Neuronal stem cell (in vitro differentiated cells): ENCODE results near the gene LAMB3.

Source experiments
- DNase-seq: peaks from one replicate; pipeline ENCODE4 v3.0.0-alpha.2; 2013; ENCODE audit warnings: low spot score
- H2AFZ ChIP-seq: one replicate; pipeline ENCODE4 v1.6.1; 2013; ENCODE audit warnings: mild to moderate bottlenecking, low read length, inconsistent platforms
- H2AK5ac ChIP-seq: 2 replicates; pipeline ENCODE4 v1.6.1; 2013; ENCODE audit warnings: low read depth, mild to moderate bottlenecking, inconsistent platforms, low read length, moderate library complexity, mixed read lengths
- H2BK120ac ChIP-seq: 2 replicates; pipeline ENCODE4 v1.6.1; 2013; ENCODE audit warnings: low read depth, mild to moderate bottlenecking, inconsistent platforms, low read length, moderate library complexity, mixed read lengths
- H2BK12ac ChIP-seq: one replicate; pipeline ENCODE4 v1.6.1; 2013; ENCODE audit warnings: low read length, inconsistent platforms
- H2BK15ac ChIP-seq: 2 replicates; pipeline ENCODE4 v1.6.1; 2013; ENCODE audit warnings: mild to moderate bottlenecking, low read length, inconsistent platforms, mixed read lengths
- H2BK5ac ChIP-seq: one replicate; pipeline ENCODE4 v1.6.1; 2013; ENCODE audit warnings: inconsistent platforms, mild to moderate bottlenecking, low read length, moderate library complexity
- H3K14ac ChIP-seq: one replicate; pipeline ENCODE4 v1.6.1; 2013; ENCODE audit warnings: low read length, inconsistent platforms
- H3K18ac ChIP-seq: 2 replicates; pipeline ENCODE4 v1.6.1; 2013; ENCODE audit warnings: low read length, inconsistent platforms
- H3K23ac ChIP-seq: 2 replicates; pipeline ENCODE4 v1.6.1; 2013; ENCODE audit warnings: low read depth, mild to moderate bottlenecking, mixed read lengths, low read length, inconsistent platforms; ENCODE audit not compliant: poor library complexity
- H3K27ac ChIP-seq: replicated peaks from 3 replicates; pipeline ENCODE4 v1.5.1; 2013; ENCODE audit warnings: low read length, inconsistent platforms
- H3K27me3 ChIP-seq, 3 experiments: 2 replicates each; pipeline ENCODE4 v1.6.1; 2013; ENCODE audit warnings: low read length in 3 of 3, mild to moderate bottlenecking in 2 of 3, inconsistent platforms in 1 of 3, low read depth in 1 of 3, mixed read lengths in 1 of 3, moderate library complexity in 1 of 3; ENCODE audit not compliant: control insufficient read depth in 3 of 3, insufficient read depth in 3 of 3
- H3K36me3 ChIP-seq, 2 donors: replicated peaks in 1 of 2; 2 replicates each; pipeline ENCODE4 v1.6.1; 2013; ENCODE audit warnings: low read length in 2 of 2; ENCODE audit not compliant: control insufficient read depth in 2 of 2, insufficient read depth in 2 of 2
- H3K4ac ChIP-seq: 2 replicates; pipeline ENCODE4 v1.6.1; 2013; ENCODE audit warnings: inconsistent platforms, mild to moderate bottlenecking, low read length, moderate library complexity
- H3K4me1 ChIP-seq, 2 donors: 1 replicate in 1 of 2; 2 replicates in 1 of 2; pipeline ENCODE4 v1.6.1; 2013; ENCODE audit warnings: low read length in 2 of 2, low read depth in 1 of 2; ENCODE audit not compliant: control insufficient read depth in 2 of 2, insufficient read depth in 1 of 2
- H3K4me2 ChIP-seq: one replicate; pipeline ENCODE4 v1.6.1; 2013; ENCODE audit warnings: mild to moderate bottlenecking, low read length, inconsistent platforms; ENCODE audit not compliant: insufficient read depth, poor library complexity, severe bottlenecking
- H3K4me3 ChIP-seq, 2 donors: 2 replicates each; pipeline ENCODE4 v1.5.1; 2013; ENCODE audit warnings: low read length in 2 of 2, mild to moderate bottlenecking in 2 of 2, inconsistent platforms in 1 of 2, moderate library complexity in 1 of 2
- H3K79me1 ChIP-seq: one replicate; pipeline ENCODE4 v1.6.1; 2013; ENCODE audit warnings: low read depth, mild to moderate bottlenecking, inconsistent platforms, low read length, moderate library complexity
- H3K9ac ChIP-seq: one replicate; pipeline ENCODE4 v1.6.1; 2013; ENCODE audit warnings: mild to moderate bottlenecking, low read depth, low read length, inconsistent platforms; ENCODE audit not compliant: poor library complexity
- H3K9me3 ChIP-seq, 2 donors: replicated peaks in 1 of 2; 2 replicates each; pipeline versions ENCODE3 to v1.6.1; 2013; ENCODE audit warnings: low read length in 2 of 2, mild to moderate bottlenecking in 2 of 2, inconsistent platforms in 1 of 2, low read depth in 1 of 2, mixed read lengths in 1 of 2, moderate library complexity in 1 of 2; ENCODE audit not compliant: control insufficient read depth in 2 of 2, insufficient read depth in 1 of 2
- H4K8ac ChIP-seq: one replicate; pipeline ENCODE4 v1.6.1; 2013; ENCODE audit warnings: low read depth, mild to moderate bottlenecking, inconsistent platforms, low read length, moderate library complexity
- H4K91ac ChIP-seq: one replicate; pipeline ENCODE4 v1.6.1; 2013; ENCODE audit warnings: low read length, low read depth, mild to moderate bottlenecking, inconsistent platforms; ENCODE audit not compliant: poor library complexity
- WGBS, 2 donors: extraction: QIAGEN DNeasy Blood & Tissue Kit; methylation state at CpG; one replicate each; pipeline ENCODE4 v1.1.7; 2013; ENCODE audit warnings: missing lambda C conversion rate in 2 of 2, mixed read lengths in 1 of 2; ENCODE audit not compliant: insufficient read length in 2 of 2, insufficient replicate concordance in 1 of 2; ENCODE audit errors: extremely low coverage in 2 of 2; 5-methylcytosine and 5-hydroxymethylcytosine counted together

Gene LAMB3

GRCh38 chr1:209651138-209651587 lies 1.1 kb downstream of the LAMB3 start:
- DNase-seq, result no peak
- no peak overlapping the region for H2AFZ ChIP-seq
- WGBS, 2 donors, result no CpG with 5 or more reads among the region's 5 CpGs

GRCh38 chr1:209650454-209650853 lies 1.8 kb downstream of the LAMB3 start:
- H2BK12ac ChIP-seq, result no peak overlapping the region
- WGBS, 2 donors, result no CpG with 5 or more reads among the region's 1 CpG
- no peaks in the 10 kb centered on the region for H3K27me3 ChIP-seq
- no peaks in the 10 kb centered on the region for H3K9me3 ChIP-seq
- DNase-seq, result no peak
- no peak overlapping the region for H2BK120ac ChIP-seq
- no peak overlapping the region for H3K4me3 ChIP-seq
- H3K14ac ChIP-seq, result no peak overlapping the region
- H3K4ac ChIP-seq, result no peak overlapping the region
- H3K4me1 ChIP-seq, result peaks cover 0 to 4% of the 10 kb centered on the region in 2 donors
- H2AK5ac ChIP-seq, result no peak overlapping the region
- H3K18ac ChIP-seq, result no peak overlapping the region
- H2AFZ ChIP-seq, result no peak overlapping the region
- H4K8ac ChIP-seq, result no peak overlapping the region
- no peak overlapping the region for H2BK15ac ChIP-seq
- no peak overlapping the region for H4K91ac ChIP-seq
- no peak overlapping the region for H3K4me2 ChIP-seq
- H3K9ac ChIP-seq, result no peak overlapping the region
- no peak overlapping the region for H3K23ac ChIP-seq
- H3K27ac ChIP-seq, result no peak overlapping the region
- no peak overlapping the region for H2BK5ac ChIP-seq
- H3K79me1 ChIP-seq, result no peaks in the 10 kb centered on the region
- no peaks in the 10 kb centered on the region for H3K36me3 ChIP-seq

More at GRCh38 chr1:209651138-209651587, 1.1 kb downstream of the LAMB3 start:
- Histone ChIP-seq H2BK12ac (no peak overlapping the region), H3K4me3 (no peak overlapping the region), H3K4me1 (peaks cover 0 to 2% of the 10 kb centered on the region in 2 donors), H4K8ac (no peak overlapping the region), H3K4me2 (no peak overlapping the region), H3K27ac (no peak overlapping the region), H3K27me3 (peaks cover 0 to 3% (median 0%) of the 10 kb centered on the region in 3 experiments), H3K9me3 (no peaks in the 10 kb centered on the region), H2BK120ac (no peak overlapping the region), H3K36me3 (no peaks in the 10 kb centered on the region), H3K4ac (no peak overlapping the region), H2AK5ac (no peak overlapping the region), H2BK15ac (no peak overlapping the region), H3K79me1 (no peaks in the 10 kb centered on the region), H4K91ac (no peak overlapping the region), H3K23ac (no peak overlapping the region), H2BK5ac (no peak overlapping the region), H3K18ac (no peak overlapping the region), H3K14ac (no peak overlapping the region), H3K9ac (no peak overlapping the region)

- peaks cover 0 to 4% of the 10 kb centered on the region in 2 donors for H3K4me1 ChIP-seq
- no peak overlapping the region for H2BK15ac ChIP-seq
- no peak overlapping the region for H3K27ac ChIP-seq
Measured at GRCh38 chr1:209648931-209649776, 3.1 kb downstream of the LAMB3 start.

GRCh38 chr1:209648346-209648745 lies 3.9 kb downstream of the LAMB3 start:
- H3K27me3 ChIP-seq, result no peaks in the 10 kb centered on the region
- H2AK5ac ChIP-seq, result no peak overlapping the region
- H3K9ac ChIP-seq, result no peak overlapping the region
- no peak overlapping the region for H2BK120ac ChIP-seq
- H3K36me3 ChIP-seq, result no peaks in the 10 kb centered on the region
- no peak overlapping the region for H3K4me2 ChIP-seq
- H4K91ac ChIP-seq, result no peak overlapping the region
- no peak overlapping the region for H3K27ac ChIP-seq
- H3K23ac ChIP-seq, result no peak overlapping the region
- H3K4me3 ChIP-seq, result no peak overlapping the region
- no peak overlapping the region for H3K14ac ChIP-seq
- H3K79me1 ChIP-seq, result no peaks in the 10 kb centered on the region
- no peaks in the 10 kb centered on the region for H3K9me3 ChIP-seq
- no peak for DNase-seq
- H2BK12ac ChIP-seq, result no peak overlapping the region
- no peak overlapping the region for H4K8ac ChIP-seq
- no peak overlapping the region for H3K4ac ChIP-seq
- H3K4me1 ChIP-seq, result peaks cover 0 to 4% of the 10 kb centered on the region in 2 donors
- H2BK5ac ChIP-seq, result no peak overlapping the region
- H2AFZ ChIP-seq, result no peak overlapping the region
- H2BK15ac ChIP-seq, result no peak overlapping the region
- no peak overlapping the region for H3K18ac ChIP-seq

More at GRCh38 chr1:209648931-209649776, 3.1 kb downstream of the LAMB3 start:
- no peaks in the 10 kb centered on the region for H3K79me1 ChIP-seq
- no peak overlapping the region for H3K18ac ChIP-seq
- WGBS, 2 donors, result no CpG with 5 or more reads among the region's 6 CpGs
- H3K4me2 ChIP-seq, result no peak overlapping the region
- H4K8ac ChIP-seq, result no peak overlapping the region
- H3K36me3 ChIP-seq, result no peaks in the 10 kb centered on the region
- no peak overlapping the region for H2BK12ac ChIP-seq
- no peak overlapping the region for H3K23ac ChIP-seq
- DNase-seq, result no peak
- no peak overlapping the region for H2AFZ ChIP-seq
- no peak overlapping the region for H4K91ac ChIP-seq
- no peak overlapping the region for H3K4ac ChIP-seq
- H3K9me3 ChIP-seq, result no peaks in the 10 kb centered on the region
- no peak overlapping the region for H2AK5ac ChIP-seq
- no peak overlapping the region for H2BK120ac ChIP-seq
- H3K4me3 ChIP-seq, result no peak overlapping the region
- no peak overlapping the region for H2BK5ac ChIP-seq
- H3K27me3 ChIP-seq, result no peaks in the 10 kb centered on the region
- no peak overlapping the region for H3K9ac ChIP-seq
- H3K14ac ChIP-seq, result no peak overlapping the region
